ENCODE data around the gene RIGI. TPM values are rescaled to one million over a fixed set of nuclear protein-coding genes. Genes with fewer than 3 reads are reported as not detected.
A peak's percentile ranks its signal among the peaks of the same experiment; 100 is the strongest.

RIGI gene
- total and polyA plus RNA-seq, 2 of the 13 experiments (the other 11 are each of a cell fraction or from before 2014, with no cell fraction given) = 3.0 to 8.2 TPM

GRCh38 chr9:32552172-32552872 is 26.3 kb upstream of the RIGI start, which contains the start of the genes SMIM27 and TOPORS (continued):
- TF ChIP-seq DZIP1 (CRISPR knock-in tag; IDR thresholded peaks at IDR 0.05) = no peak
- no peak for TF ChIP-seq ZNF577 (CRISPR knock-in tag; IDR thresholded peaks at IDR 0.05; ENCODE audit: borderline replicate concordance, low read depth)
- no peak for TF ChIP-seq NR2F2 (IDR thresholded peaks at IDR 0.05; ENCODE audit: borderline replicate concordance, low read depth)
- 0 out of 2 replicates have a peak, but pooled peaks have one; percentile 22 for TF ChIP-seq ZNF710 (CRISPR knock-in tag; IDR thresholded peaks at IDR 0.05; ENCODE audit: borderline replicate concordance)
- TF ChIP-seq CSRNP2 (CRISPR knock-in tag; conservative IDR thresholded peaks at IDR 0.05; ENCODE audit: low read depth) = no peak
- TF ChIP-seq ZNF17 (CRISPR knock-in tag; IDR thresholded peaks at IDR 0.05) = no peak
- TF ChIP-seq PBX2 (CRISPR knock-in tag; IDR thresholded peaks at IDR 0.05) = no peak
- peak; percentile 65 for TF ChIP-seq NFIC (IDR thresholded peaks at IDR 0.05; ENCODE audit: low read length)
- TF ChIP-seq ZNF274 (CRISPR knock-in tag; IDR thresholded peaks at IDR 0.05) = peak; percentile 65; the same call in 1 of the 2 replicates
- TF ChIP-seq ZSCAN29 (CRISPR knock-in tag; conservative IDR thresholded peaks at IDR 0.05) = 0 out of 2 replicates have a peak, but pooled peaks have one; percentile 23
- 0 out of 2 replicates have a peak, but pooled peaks have one; percentile 34 for TF ChIP-seq ZNF501 (CRISPR knock-in tag; IDR thresholded peaks at IDR 0.05)
- TF ChIP-seq U2AF1 (optimal IDR thresholded peaks at IDR 0.05; ENCODE audit: low read depth, low read length) = no peak
- TF ChIP-seq ZNF280D (CRISPR knock-in tag; IDR thresholded peaks at IDR 0.05) = peak; percentile 66; the same call in 1 of the 2 replicates

Data from HepG2 (cell line).